Kidney (tissue), 14 donors: ENCODE data around the gene FN1. TPM values are rescaled to one million over a fixed set of nuclear protein-coding genes. Genes with fewer than 3 reads are reported as not detected.
"Not testable (repeated sequence)": the region's sequence is repeated elsewhere in the genome, so short reads cannot be mapped to it uniquely, and the experiment has no call there.

Experiments used
- DNase-seq, 5 donors: peaks; one replicate each; pipeline ENCODE4 v3.0.0-alpha.2; 2013 to 2020
- FAIRE-seq: peaks from 2 replicates; lab custom pipeline; 2012; peaks lifted over from hg19 to GRCh38; lab: Jason Lieb, UNC
- H3K27ac ChIP-seq, 2 donors: one replicate each; pipeline ENCODE4 v1.7.0; 2013; ENCODE audit warnings: low read depth in 2 of 2, low read length in 2 of 2, inconsistent platforms in 1 of 2
- H3K27me3 ChIP-seq: one replicate; pipeline ENCODE4 v1.7.1; 2013; ENCODE audit warnings: low read length, inconsistent platforms; ENCODE audit not compliant: control insufficient read depth, insufficient read depth
- H3K36me3 ChIP-seq, 3 donors: one replicate each; pipeline versions ENCODE4 v1.7.0 to v1.7.1; 2013; ENCODE audit warnings: low read length in 3 of 3, control low read depth in 1 of 3, inconsistent platforms in 1 of 3; ENCODE audit not compliant: insufficient read depth in 3 of 3, control insufficient read depth in 2 of 3
- H3K4me1 ChIP-seq, 3 donors: one replicate each; pipeline versions ENCODE4 v1.7.0 to v1.7.1; 2013; ENCODE audit warnings: low read length in 3 of 3, inconsistent platforms in 1 of 3, low read depth in 1 of 3; ENCODE audit not compliant: control insufficient read depth in 2 of 3, insufficient read depth in 2 of 3
- H3K4me3 ChIP-seq, 3 donors: one replicate each; pipeline versions ENCODE4 v1.7.0 to v1.8.1; 2013; ENCODE audit warnings: low read length in 3 of 3, control low read depth in 1 of 3, inconsistent platforms in 1 of 3
- H3K9ac ChIP-seq, 3 donors: one replicate each; pipeline versions ENCODE4 v1.7.0 to v1.7.1; 2013; ENCODE audit warnings: low read length in 3 of 3, control low read depth in 1 of 3, inconsistent platforms in 1 of 3
- H3K9me3 ChIP-seq, 3 donors: one replicate each; pipeline versions ENCODE4 v1.7.0 to v1.7.1; 2013; ENCODE audit warnings: low read length in 3 of 3, control low read depth in 1 of 3, inconsistent platforms in 1 of 3; ENCODE audit not compliant: control insufficient read depth in 2 of 3, insufficient read depth in 1 of 3
- intact Hi-C: fragments of 100-400 bp; cut with DNase I; formaldehyde crosslinking; loops from one replicate; pipeline ENCODE4 v1.11.1; 2022
- polyA plus RNA-seq: library from polyadenylated mRNA; stranded (reverse); fragments of 350-450 nt; fragmentation: Illumina TruSeq; extraction: RNeasy Lipid Tissue Mini Kit (QIAGEN cat#74804); gene quantifications from one replicate; pipeline ENCODE4 v1.2.3, GENCODE V29; 2014; ENCODE audit warnings: low read depth, low replicate concordance; ENCODE audit not compliant: insufficient read depth
- total RNA-seq: library from RNA; stranded (reverse); fragmentation: NEBNext Ultra II Directional; extraction: Animal tissue kit (Norgen Biotek cat#: 25700); gene quantifications from one replicate; pipeline ENCODE4 v1.2.1, GENCODE V29; 2021
- TF ChIP-seq, protein P1 (sequence below): IDR thresholded peaks from 3 replicates; pipeline ENCODE4 v1.5.1; 2012; ENCODE audit warnings: mild to moderate bottlenecking, moderate library complexity, borderline replicate concordance; ENCODE audit not compliant: insufficient read depth; ENCODE audit errors: extremely low read depth
- donor health status: control.
- donor health status: control.
- donor health status: control.
- donor health status: control.
- donor health status: control.
- donor health status: DM: yes; HTN: yes; CAD: no.
- donor health status: Normal renal cell carcinoma (clear cell type).

The FN1 gene
- total and polyA plus RNA-seq, 2 donors from 2014 or later = 92.1 to 289 TPM

DNA sequence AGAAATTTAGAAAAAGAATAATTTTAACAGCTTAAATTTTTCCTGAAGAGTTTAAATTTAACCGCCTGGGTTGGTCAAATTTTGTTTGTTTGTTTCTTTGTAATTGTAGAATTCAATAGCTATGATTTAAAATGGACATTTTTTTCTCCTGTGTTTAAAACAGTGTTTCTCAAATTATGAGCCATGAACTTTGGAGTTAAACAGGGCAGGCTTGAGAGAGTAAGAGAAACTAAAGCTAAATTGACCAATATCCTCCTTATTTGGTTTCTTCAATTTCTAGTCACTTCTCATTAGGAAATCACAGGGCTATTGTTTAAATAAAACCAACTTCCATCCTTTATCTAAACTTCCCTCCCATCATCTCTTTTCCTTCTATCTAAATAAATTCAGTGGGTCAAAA is 21.9 kb downstream of the FN1 start:
- no peaks in the 10 kb centered on the region for H3K27me3 ChIP-seq
- intact Hi-C loops = no loop called here
- peaks cover 0 to 4% (median 0%) of the 10 kb centered on the region in 3 donors for H3K36me3 ChIP-seq
- H3K4me1 ChIP-seq = no peaks in the 10 kb centered on the region
- no peak overlapping the region for H3K27ac ChIP-seq
- TF ChIP-seq, protein P1, sequence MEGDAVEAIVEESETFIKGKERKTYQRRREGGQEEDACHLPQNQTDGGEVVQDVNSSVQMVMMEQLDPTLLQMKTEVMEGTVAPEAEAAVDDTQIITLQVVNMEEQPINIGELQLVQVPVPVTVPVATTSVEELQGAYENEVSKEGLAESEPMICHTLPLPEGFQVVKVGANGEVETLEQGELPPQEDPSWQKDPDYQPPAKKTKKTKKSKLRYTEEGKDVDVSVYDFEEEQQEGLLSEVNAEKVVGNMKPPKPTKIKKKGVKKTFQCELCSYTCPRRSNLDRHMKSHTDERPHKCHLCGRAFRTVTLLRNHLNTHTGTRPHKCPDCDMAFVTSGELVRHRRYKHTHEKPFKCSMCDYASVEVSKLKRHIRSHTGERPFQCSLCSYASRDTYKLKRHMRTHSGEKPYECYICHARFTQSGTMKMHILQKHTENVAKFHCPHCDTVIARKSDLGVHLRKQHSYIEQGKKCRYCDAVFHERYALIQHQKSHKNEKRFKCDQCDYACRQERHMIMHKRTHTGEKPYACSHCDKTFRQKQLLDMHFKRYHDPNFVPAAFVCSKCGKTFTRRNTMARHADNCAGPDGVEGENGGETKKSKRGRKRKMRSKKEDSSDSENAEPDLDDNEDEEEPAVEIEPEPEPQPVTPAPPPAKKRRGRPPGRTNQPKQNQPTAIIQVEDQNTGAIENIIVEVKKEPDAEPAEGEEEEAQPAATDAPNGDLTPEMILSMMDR = no peak
- no peaks in the 10 kb centered on the region for H3K9me3 ChIP-seq
- no peak for FAIRE-seq
- DNase-seq = no peak
- H3K9ac ChIP-seq = no peak overlapping the region
- H3K4me3 ChIP-seq = no peak overlapping the region

DNA sequence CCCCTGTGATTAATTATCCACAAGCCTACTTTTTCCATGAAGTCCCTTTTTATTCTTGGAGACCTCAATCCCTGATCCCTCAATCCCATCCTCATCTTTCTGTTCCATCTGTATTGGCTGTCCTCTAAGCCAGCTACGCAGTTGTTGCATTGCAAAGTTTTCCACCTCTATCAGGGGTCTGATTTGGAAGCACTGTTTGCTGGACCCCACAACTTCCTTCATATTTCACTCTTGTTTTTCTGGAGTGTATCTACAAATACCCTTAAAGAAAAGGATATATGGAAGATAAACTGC is 22.4 kb downstream of the FN1 start:
- no peaks in the 10 kb centered on the region for H3K27me3 ChIP-seq
- intact Hi-C loops = no loop called here
- H3K9ac ChIP-seq = no peak overlapping the region
- TF ChIP-seq, protein P1 = no peak
- no peak for DNase-seq
- H3K9me3 ChIP-seq = no peaks in the 10 kb centered on the region
- no peak for FAIRE-seq
- no peak overlapping the region for H3K4me3 ChIP-seq
- no peak overlapping the region for H3K27ac ChIP-seq
- no peaks in the 10 kb centered on the region for H3K4me1 ChIP-seq
- peaks cover 0 to 4% (median 0%) of the 10 kb centered on the region in 3 donors for H3K36me3 ChIP-seq

DNA sequence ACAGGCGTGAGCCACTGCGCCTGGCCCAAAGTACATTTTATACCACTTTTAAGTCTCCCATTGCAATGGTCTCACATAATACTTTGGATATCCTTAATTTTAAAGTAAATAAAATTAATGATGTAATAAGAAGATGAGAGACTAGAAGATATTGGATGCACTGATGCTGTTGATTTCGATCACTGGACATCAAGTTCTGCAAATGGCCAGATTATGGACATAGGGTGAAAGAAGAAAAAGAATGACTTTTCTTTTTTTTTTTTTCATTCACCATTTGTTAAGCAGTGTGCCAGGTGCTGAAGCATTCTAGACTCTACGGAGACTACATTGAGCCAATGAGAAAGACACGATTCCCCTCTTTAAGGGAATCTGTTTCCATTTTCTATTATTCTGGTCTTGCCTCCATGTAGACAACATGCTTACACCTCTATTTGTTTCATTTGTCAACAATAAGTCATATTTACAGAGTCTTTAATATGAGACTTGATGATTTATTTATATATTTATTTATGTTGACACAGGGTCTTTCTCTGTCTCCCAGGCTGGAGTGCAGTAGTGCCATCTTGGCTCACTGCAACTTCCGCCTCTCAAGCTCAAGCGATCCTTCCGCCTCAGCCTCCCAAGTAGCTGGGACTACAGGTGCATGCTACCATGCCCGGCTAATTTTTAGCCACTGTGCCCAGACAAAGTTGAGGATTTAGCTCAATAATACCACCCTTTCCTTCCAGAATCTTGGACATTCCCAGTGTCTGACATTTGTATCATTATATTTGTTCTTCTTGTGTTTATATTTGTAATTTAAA is 23.7 kb downstream of the FN1 start:
- Histone ChIP-seq H3K36me3 (peaks cover 0 to 4% (median 1%) of the 10 kb centered on the region in 3 donors), H3K4me3 (no peak overlapping the region), H3K27me3 (no peaks in the 10 kb centered on the region), H3K9ac (no peak overlapping the region), H3K4me1 (no peaks in the 10 kb centered on the region), H3K9me3 (no peaks in the 10 kb centered on the region), H3K27ac (no peak overlapping the region)
- FAIRE-seq = no peak
- TF ChIP-seq, protein P1 = no peak
- intact Hi-C loops = no loop called here
- no peak for DNase-seq

DNA sequence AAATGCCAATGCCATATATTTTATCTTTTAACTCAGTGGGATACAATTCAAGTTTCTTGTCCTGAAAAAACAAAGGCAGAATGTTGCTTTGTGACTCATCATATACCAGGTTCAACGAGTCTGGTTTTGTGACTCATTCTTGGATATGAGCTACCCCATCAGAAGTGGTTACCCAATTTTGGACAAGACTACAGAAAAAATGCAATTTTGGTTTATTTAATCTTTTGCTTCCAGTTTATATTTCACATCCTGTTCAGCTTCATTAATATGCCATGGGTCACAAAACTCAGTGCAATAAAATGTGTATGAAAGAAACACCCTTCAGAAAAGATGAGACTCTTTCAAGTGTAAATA is 25.0 kb downstream of the FN1 start:
- Histone ChIP-seq H3K36me3 (peaks cover 0 to 5% (median 4%) of the 10 kb centered on the region in 3 donors), H3K27me3 (no peaks in the 10 kb centered on the region), H3K4me3 (no peak overlapping the region), H3K4me1 (no peaks in the 10 kb centered on the region), H3K9me3 (no peaks in the 10 kb centered on the region), H3K9ac (no peak overlapping the region), H3K27ac (no peak overlapping the region)
- no peak for DNase-seq
- no peak for FAIRE-seq
- TF ChIP-seq, protein P1 = no peak
- intact Hi-C loops = no loop called here

DNA sequence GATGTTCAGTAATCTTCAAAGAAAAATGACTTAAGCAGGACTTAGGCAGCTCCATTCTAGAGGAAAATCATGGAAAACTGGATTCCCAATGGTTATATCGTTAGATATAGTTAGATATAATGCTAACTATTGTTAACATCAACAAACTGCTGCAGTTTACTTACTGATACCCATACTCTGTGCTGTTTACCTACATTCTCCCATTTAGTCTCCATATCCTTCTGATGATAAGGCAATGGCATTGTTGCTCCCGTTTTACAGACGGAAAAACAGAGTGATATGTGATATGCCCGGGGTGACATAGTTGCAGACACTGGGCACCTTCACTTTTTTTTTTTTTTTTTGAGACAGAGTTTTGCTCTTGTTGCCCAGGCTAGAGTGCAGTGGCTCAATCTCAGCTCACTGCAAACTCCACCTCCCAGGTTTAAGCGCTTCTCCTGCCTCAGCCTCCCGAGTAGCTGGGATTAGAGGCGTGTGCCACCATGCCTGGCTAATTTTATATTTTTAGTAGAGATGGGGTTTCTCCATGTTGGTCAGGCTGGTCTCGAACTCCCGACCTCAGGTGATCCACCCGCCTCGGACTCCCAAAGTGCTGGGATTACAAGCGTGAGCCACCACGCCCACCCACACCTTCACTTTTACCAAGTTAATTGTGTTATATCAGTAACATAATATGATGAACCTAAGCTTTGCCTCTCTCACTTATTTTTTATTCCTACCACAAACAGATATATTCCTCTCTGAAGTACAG is 25.5 kb downstream of the FN1 start:
- H3K9ac ChIP-seq, intact Hi-C loops, DNase-seq, H3K9me3 ChIP-seq, H3K4me1 ChIP-seq, H3K27me3 ChIP-seq, FAIRE-seq, H3K36me3 ChIP-seq, H3K4me3 ChIP-seq, H3K27ac ChIP-seq: not testable (repeated sequence)
